AG20443 (cell line): ENCODE results near the gene USP6NL.

Experiments
- DNase-seq: peaks from one replicate; pipeline ENCODE4 v3.0.0; 2012; ENCODE audit warnings: low spot score, mixed read lengths

The USP6NL gene

GRCh38 chr10:11415095-11415494 is 196.4 kb downstream of the USP6NL start:
- DNase-seq: no peak

GRCh38 chr10:11414314-11415038 is 197.0 kb downstream of the USP6NL start:
- DNase-seq: no peak

- no peak for DNase-seq
Observed at GRCh38 chr10:11411926-11412545, 199.4 kb downstream of the USP6NL start.

GRCh38 chr10:11409357-11409756 is 202.1 kb downstream of the USP6NL start:
- DNase-seq: no peak

- DNase-seq: no peak
Observed at GRCh38 chr10:11407939-11408338, 203.5 kb downstream of the USP6NL start.

GRCh38 chr10:11406746-11407145 is 204.7 kb downstream of the USP6NL start:
- no peak for DNase-seq

- no peak for DNase-seq
Observed at GRCh38 chr10:11404901-11405300, 206.5 kb downstream of the USP6NL start.
